HG02884 (cell line): Measurements from ENCODE around the gene ZNF532.

Experiments
- ATAC-seq: cut with Tn5 transposase; IDR thresholded peaks from one replicate; pipeline ENCODE4 v1.9.1; 2021; ENCODE audit warnings: mild to moderate bottlenecking, moderate library complexity; ENCODE audit not compliant: unreplicated experiment

Gene ZNF532

DNA sequence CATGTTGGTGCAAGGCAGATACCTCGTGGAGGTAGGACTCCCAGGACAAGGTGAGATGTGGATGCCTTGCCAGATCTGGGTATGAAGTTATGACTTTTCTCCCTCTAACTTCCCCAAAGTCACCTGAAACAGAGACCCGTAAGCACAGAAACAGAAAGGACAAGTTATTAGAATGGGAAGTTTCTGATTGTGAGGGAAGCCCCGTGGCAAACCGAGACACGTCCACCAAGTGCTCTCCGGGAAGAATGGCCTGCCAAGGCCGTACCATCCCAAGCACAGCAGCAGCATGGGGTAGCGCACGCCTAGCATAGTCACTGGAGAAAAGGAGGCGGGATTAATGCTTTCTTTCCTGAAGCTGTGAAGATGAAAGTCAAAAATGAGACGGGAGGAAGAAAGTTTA lies 110.6 kb downstream of the ZNF532 start:
- ATAC-seq, result no peak

DNA sequence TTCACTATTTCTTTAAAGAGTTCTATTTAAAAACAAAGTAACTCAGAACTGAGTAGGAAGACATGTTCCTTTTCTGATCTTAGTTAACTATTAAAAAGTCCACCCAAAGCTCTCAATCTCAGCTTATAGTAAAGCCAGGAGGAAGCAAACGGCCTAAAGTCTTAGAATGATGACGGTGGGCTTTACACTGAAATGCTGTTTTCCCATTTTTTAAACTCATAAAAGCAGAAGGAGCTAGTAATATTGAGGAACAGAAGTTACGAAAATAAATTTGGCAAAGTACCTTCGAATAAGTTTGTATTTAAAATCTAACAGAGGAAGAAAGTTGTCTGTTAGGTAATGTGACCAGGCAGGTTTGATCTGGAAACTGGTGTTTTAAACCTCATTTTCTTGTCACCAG lies 111.1 kb downstream of the ZNF532 start:
- no peak for ATAC-seq

DNA sequence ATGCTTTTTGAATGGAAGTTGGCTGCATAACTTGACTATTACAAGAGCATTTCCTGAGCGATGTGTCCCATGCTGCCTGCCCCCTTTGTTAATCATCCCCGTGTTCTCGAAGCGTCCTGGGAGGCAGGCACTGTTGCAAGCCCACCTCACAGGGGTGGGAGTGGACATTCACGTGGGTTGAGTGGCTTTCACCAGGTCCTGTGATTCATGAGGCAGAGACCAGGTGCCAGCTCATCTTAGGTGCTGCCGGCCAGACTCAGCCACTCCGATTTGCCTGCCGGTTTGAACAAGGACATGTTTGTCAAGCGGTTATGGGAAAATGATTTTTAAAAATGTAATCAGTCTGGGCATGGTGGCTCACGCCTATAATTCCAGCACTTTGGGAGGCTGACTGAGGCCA lies 112.5 kb downstream of the ZNF532 start:
- ATAC-seq, result no peak

DNA sequence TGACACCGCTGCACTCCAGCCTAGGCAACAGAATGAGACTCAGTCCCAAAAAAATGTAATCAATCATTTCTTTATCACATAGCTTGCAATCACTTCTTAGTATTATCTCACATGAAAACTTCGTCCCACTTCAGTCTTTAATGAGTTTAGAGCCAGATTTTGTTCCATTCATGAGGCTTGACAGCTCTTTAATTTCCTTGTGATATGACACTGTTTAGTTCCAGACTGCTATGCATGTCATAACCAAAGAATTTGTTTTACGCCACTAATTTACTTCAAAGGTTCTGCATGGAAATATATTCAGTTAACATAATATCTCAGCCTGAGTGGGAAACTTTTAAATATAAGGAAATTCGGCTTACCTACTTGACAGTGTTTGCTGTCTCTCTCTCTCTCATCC lies 113.1 kb downstream of the ZNF532 start:
- no peak for ATAC-seq

DNA sequence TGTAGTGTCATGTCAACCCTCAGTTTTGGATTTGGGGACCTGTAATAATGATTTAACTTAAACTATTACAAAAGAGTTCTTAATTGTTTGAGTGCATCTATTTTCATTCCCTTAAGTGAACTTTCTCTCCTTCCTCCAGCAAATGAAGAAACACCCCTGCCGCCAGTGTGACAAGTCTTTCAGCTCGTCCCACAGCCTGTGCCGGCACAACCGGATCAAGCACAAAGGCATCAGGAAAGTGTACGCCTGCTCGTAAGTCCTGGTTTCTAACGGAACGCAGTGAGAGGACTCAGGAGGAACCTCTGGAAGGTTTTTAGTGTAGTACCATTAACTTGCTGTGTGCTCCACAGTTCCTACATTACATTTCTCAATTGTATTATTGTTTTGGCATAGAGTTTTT lies 114.2 kb downstream of the ZNF532 start:
- no peak for ATAC-seq

DNA sequence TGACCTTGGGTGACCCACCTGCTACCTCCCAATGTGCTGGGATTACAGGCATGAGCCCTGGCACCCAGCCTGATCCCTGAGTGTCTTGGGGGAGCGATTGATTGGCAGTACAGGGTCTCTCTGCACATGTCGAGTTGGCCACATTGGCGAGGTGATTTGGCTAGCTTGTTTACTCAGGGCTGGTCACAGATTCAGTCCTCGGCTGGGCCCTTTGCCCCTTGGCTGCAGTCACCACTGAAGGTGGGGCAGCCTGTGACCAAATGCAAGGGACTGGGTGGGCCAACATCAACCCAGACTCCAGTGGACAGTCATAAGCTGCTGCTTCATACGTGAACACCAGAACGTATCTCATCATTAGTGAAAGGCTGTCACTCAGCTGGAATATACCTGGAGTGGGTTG lies 114.9 kb downstream of the ZNF532 start:
- ATAC-seq, result no peak

DNA sequence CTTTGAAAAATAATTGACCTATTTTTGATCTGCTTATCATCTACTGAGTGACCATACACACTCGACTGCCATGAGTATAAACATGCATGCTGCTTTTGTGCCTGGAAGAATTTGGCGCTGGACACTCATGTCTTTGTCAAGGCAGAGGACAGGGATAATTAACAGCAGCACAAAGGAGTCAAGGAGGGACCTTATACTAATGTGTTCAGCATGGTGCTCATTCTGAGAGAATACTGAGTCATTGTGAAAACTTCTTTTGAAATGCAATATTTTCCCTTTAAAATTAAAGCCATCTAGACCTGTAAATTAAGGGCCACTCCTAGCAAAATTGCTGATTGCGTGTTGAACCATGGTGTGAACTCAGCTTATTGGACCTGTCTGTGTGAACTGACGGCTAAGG lies 116.3 kb downstream of the ZNF532 start:
- peak; percentile 70 for ATAC-seq

DNA sequence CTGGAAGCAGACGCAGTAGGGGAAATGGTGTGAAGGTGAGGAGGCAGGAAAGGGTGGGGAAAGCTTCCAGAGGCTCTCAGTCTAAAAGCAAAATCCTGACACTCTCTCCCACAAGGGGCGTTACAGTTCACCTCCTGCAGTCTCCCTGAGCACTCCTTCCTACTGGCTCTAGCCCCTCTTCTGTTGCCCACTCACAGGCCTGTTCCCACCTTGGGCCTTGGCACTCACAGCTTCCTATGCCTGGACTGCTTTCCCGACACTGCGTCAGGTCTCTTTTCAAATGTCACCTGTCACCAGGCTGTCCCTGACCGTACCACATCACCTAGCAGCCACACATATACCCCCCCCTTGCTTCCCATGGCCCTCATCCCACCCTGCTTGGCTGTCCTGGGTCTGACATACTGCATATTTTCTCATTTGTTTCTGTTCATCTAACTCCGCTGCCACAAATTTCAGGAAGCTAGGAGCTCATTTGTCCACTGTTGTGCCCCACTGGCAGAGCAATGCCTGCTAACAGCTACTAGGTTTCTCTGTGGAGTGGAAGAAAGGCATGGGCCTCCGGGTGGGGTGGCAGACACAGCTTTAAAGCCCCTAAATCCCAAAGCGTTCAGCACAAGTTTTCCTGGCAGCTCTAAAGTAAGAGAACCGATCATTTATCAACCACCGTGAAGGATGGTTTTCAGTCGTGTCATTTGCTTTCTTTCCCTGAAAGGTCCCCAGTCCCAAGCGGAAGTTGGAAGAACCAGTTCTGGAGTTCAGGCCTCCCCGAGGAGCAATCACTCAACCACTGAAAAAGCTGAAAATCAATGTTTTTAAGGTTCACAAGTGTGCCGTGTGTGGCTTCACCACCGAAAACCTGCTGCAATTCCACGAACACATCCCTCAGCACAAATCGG lies 118.8 kb downstream of the ZNF532 start:
- ATAC-seq, result no peak

DNA sequence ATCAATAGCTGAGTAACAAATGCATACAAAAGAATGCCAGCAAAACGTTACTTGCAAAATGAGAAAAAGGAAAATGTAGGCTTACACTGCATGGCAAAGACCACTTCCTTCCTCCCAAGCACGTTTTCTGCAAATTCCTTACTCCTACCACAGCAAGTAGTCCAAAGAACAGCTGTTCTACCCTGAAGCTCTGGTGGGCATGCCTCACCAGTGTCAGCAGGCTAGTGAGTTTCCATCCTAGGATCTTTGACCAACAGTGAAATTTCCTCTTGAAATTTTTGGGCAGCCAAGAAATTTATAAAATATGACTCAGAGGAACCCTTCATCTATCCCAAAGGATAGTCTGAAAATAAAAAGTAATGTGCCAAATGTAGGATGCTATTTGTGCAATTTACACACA lies 123.9 kb downstream of the ZNF532 start:
- no peak for ATAC-seq

DNA sequence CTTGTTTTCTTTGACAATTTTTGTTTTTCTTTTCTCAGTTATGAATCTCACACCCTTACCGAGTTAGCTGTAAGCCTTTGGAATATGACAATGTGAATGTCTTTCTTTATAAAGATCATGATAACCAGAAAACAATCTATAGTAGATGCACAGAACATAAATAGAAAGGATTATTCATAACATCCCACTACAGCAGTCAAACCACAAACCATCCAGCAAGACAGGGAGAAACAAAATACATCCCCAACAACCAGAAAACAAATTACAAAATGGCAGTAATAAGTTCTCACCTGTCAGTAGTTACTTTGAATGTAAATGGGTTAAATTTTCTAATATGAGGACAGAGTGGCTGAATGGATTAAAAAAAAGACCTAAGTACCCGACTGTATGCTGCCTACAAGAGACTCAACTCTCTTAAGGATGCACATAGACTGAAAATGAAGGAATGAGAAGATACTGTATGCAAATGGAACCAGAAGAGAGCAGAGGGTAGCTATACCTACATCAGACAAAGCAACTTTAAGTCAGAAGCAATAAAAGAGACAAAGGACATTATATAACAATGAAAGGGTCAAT lies 124.6 kb downstream of the ZNF532 start:
- no peak for ATAC-seq

DNA sequence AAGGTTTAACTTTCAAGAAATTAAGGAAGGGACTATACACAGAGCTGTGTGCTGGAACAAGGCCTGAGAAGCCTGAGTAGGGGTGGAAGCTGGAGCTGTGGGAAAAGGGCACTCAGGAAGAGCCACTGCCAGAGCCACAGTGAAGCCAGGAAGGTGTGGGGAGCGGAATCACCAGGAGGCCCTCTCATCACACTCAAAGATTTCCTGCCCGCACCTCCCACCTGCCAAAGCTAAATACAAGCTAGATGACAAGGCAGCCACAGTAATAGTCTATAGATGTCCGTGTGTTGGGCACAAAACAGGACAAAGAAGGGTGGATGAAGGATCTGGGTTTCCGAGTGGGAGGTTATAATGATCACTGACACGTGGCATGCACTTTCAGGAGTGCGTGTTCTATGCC lies 126.0 kb downstream of the ZNF532 start:
- no peak for ATAC-seq

DNA sequence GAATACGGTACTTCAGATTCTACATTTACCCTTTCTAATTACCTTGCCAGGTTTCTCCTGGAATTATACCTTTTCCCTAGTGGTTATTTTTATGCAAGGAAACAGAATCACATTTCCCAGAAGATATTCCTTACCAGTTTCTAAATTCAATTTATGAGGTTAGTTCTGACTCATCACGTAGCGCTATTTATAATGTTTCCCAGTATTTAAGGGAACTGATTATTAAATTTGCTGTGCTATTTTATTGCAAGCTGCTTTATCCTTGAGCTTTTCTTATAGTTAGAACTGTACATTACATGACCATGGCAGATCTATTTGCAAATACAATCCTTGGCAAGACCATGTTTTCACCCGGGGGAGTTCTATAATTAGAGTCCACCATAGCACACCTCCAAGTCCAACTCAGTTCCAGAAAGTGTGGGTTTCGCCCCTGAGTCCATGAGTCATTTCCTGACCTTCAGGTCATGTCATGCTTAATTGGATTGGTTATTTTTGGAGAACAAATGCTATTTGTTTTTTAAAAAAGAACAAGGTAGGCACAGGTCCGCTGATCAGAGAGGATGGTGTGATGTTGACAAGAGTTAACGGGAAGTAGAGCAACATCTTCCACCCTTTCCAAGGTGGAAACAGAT lies 126.6 kb downstream of the ZNF532 start:
- ATAC-seq, result peak; percentile 87

DNA sequence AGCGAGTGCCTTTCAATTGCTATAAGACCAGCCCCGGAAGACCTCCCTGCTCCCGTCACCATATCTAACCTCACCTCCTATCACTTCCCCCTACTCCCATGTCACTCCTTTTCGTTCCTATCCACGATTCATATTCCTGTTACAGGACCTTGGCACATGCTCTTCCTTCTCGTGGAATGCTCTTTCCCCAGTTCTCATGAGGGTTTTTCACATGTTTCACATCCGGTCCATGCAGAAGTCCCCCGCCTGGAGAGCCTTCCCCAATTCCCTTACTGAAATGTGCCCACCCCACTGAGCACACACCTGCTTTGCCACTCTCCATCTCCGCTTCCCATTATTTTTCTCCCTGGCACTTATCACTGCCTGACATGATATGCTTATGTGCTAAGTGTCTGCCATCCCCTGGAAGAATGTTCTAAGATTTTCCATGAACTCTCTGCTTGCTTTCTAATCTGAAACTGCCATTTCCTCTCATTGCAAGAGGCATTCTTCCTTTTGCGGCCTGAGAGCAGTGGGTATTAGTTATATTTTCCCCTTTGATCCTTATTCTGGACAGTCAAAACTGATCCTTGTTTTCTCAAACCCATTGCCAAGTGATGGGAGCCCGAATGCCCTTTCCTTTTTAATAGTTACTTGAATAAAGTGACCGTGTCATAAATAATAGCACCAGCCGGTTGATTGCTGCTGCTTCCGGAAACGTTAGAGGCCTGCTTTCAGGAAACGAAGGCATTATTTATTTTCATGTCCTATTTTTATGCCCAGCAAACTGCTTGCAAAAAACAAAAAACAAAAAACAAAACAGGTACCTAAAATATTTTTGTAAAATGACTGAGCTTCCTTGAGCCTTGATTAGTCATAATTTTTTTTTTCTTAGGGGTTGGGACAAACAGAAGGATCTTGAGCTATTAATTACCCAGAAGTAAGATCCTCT lies 127.9 kb downstream of the ZNF532 start:
- ATAC-seq, result no peak

DNA sequence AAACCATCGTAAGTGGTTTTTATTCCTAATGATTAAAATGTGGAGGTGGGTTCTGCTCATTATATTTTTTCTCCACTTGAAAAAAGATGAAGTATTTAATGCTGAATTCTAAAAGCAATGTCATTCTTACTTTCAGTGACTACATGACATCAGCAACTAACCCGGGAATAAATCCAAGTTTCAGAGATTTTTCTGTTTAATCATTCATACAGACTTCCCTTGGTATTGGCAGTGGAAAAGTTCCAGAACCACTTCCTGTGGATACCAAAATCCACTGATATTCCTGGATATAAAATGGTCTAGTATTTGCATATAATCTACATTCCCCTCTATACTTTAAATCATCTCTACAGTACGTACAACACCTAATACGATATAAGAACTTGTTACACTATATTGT lies 128.6 kb downstream of the ZNF532 start:
- no peak for ATAC-seq

DNA sequence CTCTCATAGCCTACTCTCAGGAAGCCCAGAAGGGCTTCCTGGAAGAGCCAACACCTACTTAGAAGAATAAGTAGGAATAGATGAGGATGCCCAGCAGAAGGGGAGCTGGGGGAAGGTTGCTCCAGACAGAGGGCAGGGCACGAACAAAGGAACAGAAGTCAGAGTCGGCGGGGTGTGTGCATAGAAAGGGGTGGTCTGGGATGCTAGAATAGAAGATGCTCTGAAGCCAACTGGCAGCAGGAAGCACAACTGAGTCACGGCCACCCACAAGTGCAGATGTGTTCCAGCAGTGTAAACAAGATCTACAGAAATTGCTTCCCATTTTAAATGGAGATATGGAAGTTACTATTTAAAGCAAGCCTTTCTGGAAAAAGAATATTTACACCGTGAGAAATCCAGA lies 131.0 kb downstream of the ZNF532 start:
- ATAC-seq, result no peak

DNA sequence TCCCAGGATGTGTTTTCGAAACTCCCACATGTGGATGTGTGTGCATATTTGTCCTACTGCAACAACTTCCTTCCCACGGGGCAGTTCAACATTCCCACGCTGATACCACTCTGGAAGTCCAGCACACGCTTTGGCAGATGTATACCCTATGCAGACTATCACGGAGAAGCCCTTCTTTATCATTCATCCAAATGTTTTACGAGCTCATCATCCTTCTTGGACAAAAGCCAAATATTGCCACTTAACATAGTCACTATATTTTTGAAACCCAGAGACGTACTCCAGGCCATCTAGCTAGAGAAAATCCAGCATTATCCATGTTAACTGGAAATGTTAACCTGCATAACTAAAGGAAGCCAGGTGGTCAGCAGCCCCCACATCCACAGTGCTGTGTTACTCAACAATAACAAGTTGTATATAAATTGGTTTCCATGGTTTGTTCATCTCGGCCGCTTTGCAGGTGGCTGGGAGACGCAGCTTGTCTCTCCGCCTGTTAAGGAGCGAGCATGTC lies 131.5 kb downstream of the ZNF532 start:
- no peak for ATAC-seq

DNA sequence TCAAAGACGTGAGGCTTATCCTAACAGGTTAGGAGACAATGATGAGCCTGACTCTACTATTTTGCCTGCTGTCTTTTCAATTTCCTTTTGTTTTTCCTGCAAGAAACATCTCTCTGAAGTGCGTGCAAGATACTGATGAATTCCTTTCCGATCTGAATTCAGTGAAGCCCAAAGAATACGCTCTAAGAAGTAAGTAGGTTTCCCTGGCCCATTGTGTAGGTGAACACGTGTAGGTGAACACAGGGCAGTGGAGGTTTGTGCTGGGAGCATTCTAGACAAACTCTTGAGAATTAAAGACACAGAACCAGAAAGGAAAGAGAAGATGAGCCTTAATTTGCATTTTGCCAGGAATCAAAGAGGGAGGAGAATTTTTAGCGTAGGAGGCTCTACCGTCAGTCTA lies 132.0 kb downstream of the ZNF532 start:
- ATAC-seq, result no peak

DNA sequence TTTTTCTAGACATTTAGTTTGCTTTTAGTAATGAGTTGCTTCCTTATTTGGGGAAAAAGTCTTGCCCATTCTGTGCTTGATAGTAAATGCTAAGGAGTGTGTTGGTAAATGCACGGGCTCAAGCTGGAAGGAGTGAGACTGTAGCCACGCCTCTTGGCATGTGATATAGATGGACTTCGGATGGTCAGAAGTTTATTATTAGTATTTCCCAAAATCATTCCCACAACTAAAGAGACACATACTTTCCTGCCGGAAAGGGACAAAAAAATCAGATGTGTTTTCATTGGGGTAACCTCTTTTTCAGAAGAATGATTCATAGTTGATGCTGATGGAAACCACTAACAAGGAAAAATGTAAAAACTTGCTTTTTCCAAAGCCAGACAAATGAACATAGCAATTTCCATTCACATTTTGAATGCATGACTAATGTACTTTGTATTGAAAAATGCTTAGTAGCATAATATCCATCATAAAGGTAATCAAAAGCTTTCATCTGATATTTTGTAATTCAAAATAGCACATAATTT lies 133.2 kb downstream of the ZNF532 start:
- no peak for ATAC-seq

DNA sequence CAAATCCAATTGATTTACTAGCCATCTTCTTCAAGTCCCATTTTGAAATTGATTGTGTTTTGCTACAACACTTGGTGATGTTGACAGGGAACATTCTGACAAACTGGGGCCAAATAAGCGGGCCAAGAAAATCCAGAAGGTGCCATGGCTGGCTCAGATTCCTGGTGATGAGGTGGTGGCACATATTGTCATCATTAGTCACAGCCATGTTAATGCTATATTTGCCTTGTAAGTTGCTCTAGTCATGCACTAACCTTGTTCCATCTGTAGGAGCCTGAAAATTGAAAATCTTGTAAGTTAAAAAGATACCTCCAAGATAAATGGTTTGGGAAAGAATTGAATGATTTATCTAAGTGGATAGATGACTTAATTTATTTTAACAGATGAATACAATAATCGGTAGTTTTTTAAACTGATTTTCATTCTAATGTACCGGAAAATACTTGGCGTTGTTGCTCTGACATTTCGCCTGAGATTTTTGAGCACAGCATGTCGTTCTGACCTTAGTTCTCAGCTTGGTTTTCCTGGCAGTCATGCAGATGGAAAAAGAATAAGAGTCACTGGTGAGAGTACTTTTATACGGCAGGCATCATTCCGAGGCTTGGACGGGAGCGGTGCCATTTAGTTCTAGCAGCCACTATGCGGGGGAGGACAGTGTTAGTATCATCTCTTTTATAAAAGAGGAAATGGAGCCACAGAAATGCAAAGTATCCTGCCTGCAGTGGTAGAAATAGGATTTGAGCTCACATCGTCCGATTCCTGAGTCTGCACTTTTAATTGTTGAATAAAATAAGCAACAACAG lies 133.9 kb downstream of the ZNF532 start:
- no peak for ATAC-seq

DNA sequence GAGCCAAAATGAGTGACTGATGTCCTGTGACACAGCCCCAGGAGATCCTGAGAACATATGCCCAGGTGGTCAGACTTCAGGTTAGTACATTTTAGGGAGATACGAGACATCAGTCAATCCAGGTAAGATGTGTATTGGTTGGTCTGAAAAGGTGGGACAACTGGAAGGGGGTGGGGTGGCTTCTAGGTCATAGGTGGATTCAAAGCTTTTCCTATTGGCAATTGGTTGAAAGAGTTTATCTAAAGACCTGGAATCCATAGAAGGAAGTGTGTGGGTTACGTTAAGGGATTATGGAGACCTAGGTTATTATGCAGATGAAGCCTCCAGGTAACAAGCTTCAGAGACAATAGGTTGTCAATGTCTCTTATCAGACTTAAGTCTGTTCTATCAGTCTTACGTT lies 136.5 kb downstream of the ZNF532 start:
- ATAC-seq, result no peak
